Activated CD4-positive, alpha-beta memory T cell treated with anti-CD3 and anti-CD28 coated beads for 36 hours (primary cell): Measurements from ENCODE around the gene PLA2R1. TPM values are rescaled to one million over a fixed set of nuclear protein-coding genes. Genes with fewer than 3 reads are reported as not detected.

Source experiments
- CTCF ChIA-PET: fragments of 350-600 bp; sonication (Branson Sonifier 250); formaldehyde crosslinking; loops from one replicate; lab custom pipeline; 2021; ENCODE audit warnings: antibody characterized with exemption, inconsistent platforms; lab: Charles Lee
- POLR2A ChIA-PET: fragments of 350-600 bp; sonication (Branson Sonifier 250); formaldehyde crosslinking; loops from one replicate; lab custom pipeline; 2021; ENCODE audit warnings: antibody characterized with exemption; lab: Charles Lee
- DNase-seq: peaks from one replicate; pipeline ENCODE4 v3.0.0-alpha.2; 2020
- H3K27ac Mint-ChIP-seq: one replicate; pipeline ENCODE4 v1.8.0; 2021; ENCODE audit warnings: mixed read lengths
- H3K27me3 Mint-ChIP-seq: one replicate; pipeline ENCODE4 v1.8.0; 2021; ENCODE audit warnings: mixed read lengths
- H3K36me3 Mint-ChIP-seq: one replicate; pipeline ENCODE4 v1.8.0; 2021; ENCODE audit warnings: mixed read lengths
- H3K4me1 Mint-ChIP-seq: one replicate; pipeline ENCODE4 v1.8.0; 2021; ENCODE audit warnings: low read depth, mixed read lengths
- H3K4me3 Mint-ChIP-seq: one replicate; pipeline ENCODE4 v1.8.0; 2021; ENCODE audit warnings: mild to moderate bottlenecking, mixed read lengths
- H3K9me3 Mint-ChIP-seq: one replicate; pipeline ENCODE4 v1.8.0; 2021; ENCODE audit warnings: mixed read lengths
- intact Hi-C: fragments of 100-400 bp; cut with micrococcal nuclease; formaldehyde crosslinking; loops from one replicate; pipeline ENCODE4 v1.15.1; 2023
- total RNA-seq, 2 experiments: library from RNA; stranded (reverse); gene quantifications; one replicate each; pipeline ENCODE4 v1.2.3, GENCODE V29; 2021

Gene PLA2R1
- total RNA-seq, 2 experiments from 2014 or later = not detected

- peaks cover 69% of the 10 kb centered on the region for H3K36me3 Mint-ChIP-seq
These were observed 164.7 kb downstream of the PLA2R1 start for GRCh38 chr2:159897720-159898119.

GRCh38 chr2:159897081-159897480, 165.3 kb downstream of the PLA2R1 start:
- H3K36me3 Mint-ChIP-seq = peaks cover 70% of the 10 kb centered on the region
- POLR2A ChIA-PET = interaction anchor here (4.2 kb wide), 1 partner anchor 9 kb away, joined by 37 read pairs; the partner anchor contains the start of gene LY75
- no peaks in the 10 kb centered on the region for H3K27me3 Mint-ChIP-seq
- H3K27ac Mint-ChIP-seq = peak overlapping the region; percentile 89
- no peak for DNase-seq
- H3K4me3 Mint-ChIP-seq = no peak overlapping the region
- peaks cover 94% of the 10 kb centered on the region for H3K4me1 Mint-ChIP-seq
- CTCF ChIA-PET = no interaction called here
- no peaks in the 10 kb centered on the region for H3K9me3 Mint-ChIP-seq
- intact Hi-C loops = loop anchor here (5.0 to 10.0 kb wide), 2 partner anchors 325 to 1268 kb away; partner anchors contain the start of gene TANK

More at GRCh38 chr2:159897720-159898119, 164.7 kb downstream of the PLA2R1 start:
- no peaks in the 10 kb centered on the region for H3K9me3 Mint-ChIP-seq
- peaks cover 93% of the 10 kb centered on the region for H3K4me1 Mint-ChIP-seq
- ChIA-PET POLR2A (interaction anchor here (4.2 kb wide), 1 partner anchor 8 kb away, joined by 37 read pairs; the partner anchor contains the start of gene LY75), CTCF (no interaction called here)
- DNase-seq = no peak
- peak overlapping the region; percentile 44 for H3K4me3 Mint-ChIP-seq
- intact Hi-C loops = loop anchor here (5.0 to 10.0 kb wide), 2 partner anchors 325 to 1267 kb away; partner anchors contain the start of gene TANK
- peak overlapping the region; percentile 29 for H3K27ac Mint-ChIP-seq
- no peaks in the 10 kb centered on the region for H3K27me3 Mint-ChIP-seq

GRCh38 chr2:159895258-159896065, 167.0 kb downstream of the PLA2R1 start:
- Mint-ChIP-seq H3K27me3 (no peaks in the 10 kb centered on the region), H3K36me3 (peaks cover 66% of the 10 kb centered on the region), H3K27ac (peak overlapping the region; percentile 89), H3K4me1 (peaks cover 94% of the 10 kb centered on the region), H3K4me3 (peak overlapping the region; percentile 50), H3K9me3 (no peaks in the 10 kb centered on the region)
- intact Hi-C loops = loop anchor here (1.0 to 10.0 kb wide), 6 partner anchors 8 to 1269 kb away; partner anchors contain the start of gene TANK
- ChIA-PET CTCF (interaction anchor here (0.9 to 3.1 kb wide), 5 partner anchors 9 to 26 kb away, joined by 3 to 15 read pairs (median 5); no protein-coding TSS in a partner anchor), POLR2A (interaction anchor here (1.4 to 4.2 kb wide), 6 partner anchors 10 to 26 kb away, joined by 6 to 37 read pairs (median 14); partner anchors contain the start of gene LY75)
- peak; percentile 47 for DNase-seq

- Mint-ChIP-seq H3K4me1 (peaks cover 91% of the 10 kb centered on the region), H3K4me3 (no peak overlapping the region), H3K9me3 (no peaks in the 10 kb centered on the region), H3K27me3 (no peaks in the 10 kb centered on the region), H3K36me3 (peaks cover 69% of the 10 kb centered on the region), H3K27ac (peak overlapping the region; percentile 89)
- CTCF ChIA-PET = interaction anchor here (0.9 to 3.1 kb wide), 4 partner anchors 8 to 27 kb away, joined by 4 to 15 read pairs (median 8); no protein-coding TSS in a partner anchor
- DNase-seq = no peak
- POLR2A ChIA-PET = interaction anchor here (2.1 to 4.2 kb wide), 4 partner anchors 11 to 27 kb away, joined by 9 to 37 read pairs (median 18); partner anchors contain the start of gene LY75
- intact Hi-C loops = loop anchor here (10.0 kb wide), 1 partner anchor 1271 kb away; the partner anchor contains the start of gene TANK
These were observed 168.1 kb downstream of the PLA2R1 start for GRCh38 chr2:159894145-159894838.

GRCh38 chr2:159892990-159893810, 169.2 kb downstream of the PLA2R1 start:
- Mint-ChIP-seq H3K27ac (no peak overlapping the region), H3K36me3 (peaks cover 63% of the 10 kb centered on the region), H3K27me3 (no peaks in the 10 kb centered on the region), H3K4me1 (peaks cover 80% of the 10 kb centered on the region), H3K9me3 (no peaks in the 10 kb centered on the region), H3K4me3 (no peak overlapping the region)
- intact Hi-C loops = loop anchor here (10.0 kb wide), 1 partner anchor 1272 kb away; the partner anchor contains the start of gene TANK
- no peak for DNase-seq
- ChIA-PET POLR2A (interaction anchor here (1.2 to 4.2 kb wide), 2 partner anchors 12 to 14 kb away, joined by 4 to 37 read pairs; partner anchors contain the start of gene LY75), CTCF (interaction anchor here (1.3 kb wide), 1 partner anchor 75 kb away, joined by 3 read pairs; no protein-coding TSS in a partner anchor)

- Mint-ChIP-seq H3K27ac (peak overlapping the region; percentile 76), H3K36me3 (peaks cover 59% of the 10 kb centered on the region), H3K27me3 (no peaks in the 10 kb centered on the region), H3K9me3 (no peaks in the 10 kb centered on the region), H3K4me1 (peaks cover 69% of the 10 kb centered on the region), H3K4me3 (no peak overlapping the region)
- POLR2A ChIA-PET = interaction anchor here (0.8 to 1.2 kb wide), 2 partner anchors 10 to 13 kb away, joined by 3 to 4 read pairs; no protein-coding TSS in a partner anchor
- intact Hi-C loops = loop anchor here (1.0 to 10.0 kb wide), 3 partner anchors 13 to 1273 kb away; partner anchors contain the start of gene TANK
- DNase-seq = no peak
- CTCF ChIA-PET = interaction anchor here (1.3 kb wide), 1 partner anchor 76 kb away, joined by 3 read pairs; no protein-coding TSS in a partner anchor
These were observed 170.3 kb downstream of the PLA2R1 start for GRCh38 chr2:159891917-159892730.

GRCh38 chr2:159891267-159891588, 171.2 kb downstream of the PLA2R1 start:
- no peak overlapping the region for H3K4me3 Mint-ChIP-seq
- POLR2A ChIA-PET = interaction anchor here (1.3 to 1.4 kb wide), 4 partner anchors 9 to 12 kb away, joined by 4 to 6 read pairs (median 4); no protein-coding TSS in a partner anchor
- CTCF ChIA-PET = no interaction called here
- no peak for DNase-seq
- peak overlapping the region; percentile 76 for H3K27ac Mint-ChIP-seq
- H3K36me3 Mint-ChIP-seq = peaks cover 56% of the 10 kb centered on the region
- intact Hi-C loops = loop anchor here (1.0 to 10.0 kb wide), 3 partner anchors 12 to 1274 kb away; partner anchors contain the start of gene TANK
- no peaks in the 10 kb centered on the region for H3K9me3 Mint-ChIP-seq
- H3K4me1 Mint-ChIP-seq = peaks cover 60% of the 10 kb centered on the region
- H3K27me3 Mint-ChIP-seq = no peaks in the 10 kb centered on the region

- no peak overlapping the region for H3K4me3 Mint-ChIP-seq
- no peaks in the 10 kb centered on the region for H3K9me3 Mint-ChIP-seq
- ChIA-PET POLR2A (interaction anchor here (1.0 to 1.4 kb wide), 5 partner anchors 9 to 13 kb away, joined by 4 to 6 read pairs (median 4); no protein-coding TSS in a partner anchor), CTCF (interaction anchor here (1.3 to 1.4 kb wide), 2 partner anchors 9 to 30 kb away, joined by 4 read pairs; no protein-coding TSS in a partner anchor)
- peaks cover 55% of the 10 kb centered on the region for H3K4me1 Mint-ChIP-seq
- peaks cover 59% of the 10 kb centered on the region for H3K36me3 Mint-ChIP-seq
- H3K27ac Mint-ChIP-seq = peak overlapping the region; percentile 76
- intact Hi-C loops = loop anchor here (1.0 to 10.0 kb wide), 3 partner anchors 11 to 1274 kb away; partner anchors contain the start of gene TANK
- H3K27me3 Mint-ChIP-seq = no peaks in the 10 kb centered on the region
- DNase-seq = peak; percentile 61
These were observed 171.7 kb downstream of the PLA2R1 start for GRCh38 chr2:159890551-159891266.

- no peak for DNase-seq
- peaks cover 44% of the 10 kb centered on the region for H3K4me1 Mint-ChIP-seq
- CTCF ChIA-PET = interaction anchor here (0.8 kb wide), 1 partner anchor 8 kb away, joined by 4 read pairs; no protein-coding TSS in a partner anchor
- POLR2A ChIA-PET = interaction anchor here (0.7 to 1.5 kb wide), 3 partner anchors 8 to 170 kb away, joined by 3 to 6 read pairs (median 4); no protein-coding TSS in a partner anchor
- no peak overlapping the region for H3K4me3 Mint-ChIP-seq
- no peak overlapping the region for H3K27ac Mint-ChIP-seq
- H3K9me3 Mint-ChIP-seq = no peaks in the 10 kb centered on the region
- H3K36me3 Mint-ChIP-seq = peaks cover 65% of the 10 kb centered on the region
- intact Hi-C loops = no loop called here
- H3K27me3 Mint-ChIP-seq = no peaks in the 10 kb centered on the region
These were observed 180.2 kb downstream of the PLA2R1 start for GRCh38 chr2:159882130-159882745.
